Tibial nerve (tissue), 4 donors: ENCODE data around the gene GPR32. TPM values are rescaled to one million over a fixed set of nuclear protein-coding genes. Genes with fewer than 3 reads are reported as not detected.
A peak's percentile ranks its signal among the peaks of the same experiment; 100 is the strongest.
"Not testable (repeated sequence)": the region's sequence is repeated elsewhere in the genome, so short reads cannot be mapped to it uniquely, and the experiment has no call there.

Source experiments
- DNase-seq, 2 donors: peaks; one replicate each; pipeline ENCODE4 v3.0.0-alpha.2; 2019; ENCODE audit warnings: low spot score in 2 of 2
- H3K27ac ChIP-seq, 4 donors: fragments of 200-600 bp; sonication (generic) in 3 of 4; one replicate each; pipeline ENCODE4 v1.5.1; 2017 to 2019; ENCODE audit warnings: mild to moderate bottlenecking in 1 of 4
- H3K27me3 ChIP-seq, 2 donors: fragments of 200-600 bp; sonication (generic) in 1 of 2; one replicate each; pipeline versions ENCODE4 v1.5.1 to v1.6.0; 2017 to 2019
- H3K36me3 ChIP-seq, 3 donors: fragments of 200-600 bp; sonication (generic); one replicate each; pipeline ENCODE4 v1.5.1; 2018 to 2019
- H3K4me1 ChIP-seq, 4 donors: fragments of 200-600 bp; sonication (generic) in 3 of 4; one replicate each; pipeline ENCODE4 v1.5.1; 2017 to 2019
- H3K4me3 ChIP-seq, 4 donors: fragments of 200-600 bp; sonication (generic) in 3 of 4; one replicate each; pipeline ENCODE4 v1.5.1; 2017 to 2019; ENCODE audit warnings: mild to moderate bottlenecking in 1 of 4, moderate library complexity in 1 of 4
- H3K9me3 ChIP-seq, 4 donors: fragments of 200-600 bp; sonication (generic) in 3 of 4; one replicate each; pipeline ENCODE4 v1.5.1; 2017 to 2019
- EP300 ChIP-seq, 2 donors: sonication (generic); formaldehyde crosslinking; IDR thresholded peaks; one replicate each; pipeline ENCODE4 v1.6.1; 2017; ENCODE audit warnings: antibody characterized with exemption in 2 of 2, mild to moderate bottlenecking in 1 of 2
- POLR2A ChIP-seq, 2 donors: fragments of 450-650 bp; IDR thresholded peaks; one replicate each; pipeline ENCODE4 v1.6.1; 2017; ENCODE audit warnings: antibody characterized with exemption in 2 of 2, mild to moderate bottlenecking in 2 of 2, moderate library complexity in 2 of 2
- WGBS, 2 donors: methylation state at CpG; one replicate each; pipeline ENCODE4 v1.1.5; 2018; 5-methylcytosine and 5-hydroxymethylcytosine counted together
- total RNA-seq, 4 donors: library from RNA; depleted of rRNA; stranded (reverse); fragments of >200 nt; gene quantifications; one replicate each; pipeline ENCODE4 v1.1.0, GENCODE V29; 2016
- TF ChIP-seq, protein P1 (sequence below), 5 experiments: fragments of 200-600 bp in 3 of 5; fragments of 450-650 bp in 2 of 5; sonication (generic) in 3 of 5; IDR thresholded peaks; one replicate each; pipeline ENCODE4 v1.5.1; 2016 to 2019; ENCODE audit warnings: antibody characterized with exemption in 5 of 5, mild to moderate bottlenecking in 3 of 5, moderate library complexity in 2 of 5

The GPR32 gene, protein sequence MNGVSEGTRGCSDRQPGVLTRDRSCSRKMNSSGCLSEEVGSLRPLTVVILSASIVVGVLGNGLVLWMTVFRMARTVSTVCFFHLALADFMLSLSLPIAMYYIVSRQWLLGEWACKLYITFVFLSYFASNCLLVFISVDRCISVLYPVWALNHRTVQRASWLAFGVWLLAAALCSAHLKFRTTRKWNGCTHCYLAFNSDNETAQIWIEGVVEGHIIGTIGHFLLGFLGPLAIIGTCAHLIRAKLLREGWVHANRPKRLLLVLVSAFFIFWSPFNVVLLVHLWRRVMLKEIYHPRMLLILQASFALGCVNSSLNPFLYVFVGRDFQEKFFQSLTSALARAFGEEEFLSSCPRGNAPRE
- not detected for total RNA-seq

DNA sequence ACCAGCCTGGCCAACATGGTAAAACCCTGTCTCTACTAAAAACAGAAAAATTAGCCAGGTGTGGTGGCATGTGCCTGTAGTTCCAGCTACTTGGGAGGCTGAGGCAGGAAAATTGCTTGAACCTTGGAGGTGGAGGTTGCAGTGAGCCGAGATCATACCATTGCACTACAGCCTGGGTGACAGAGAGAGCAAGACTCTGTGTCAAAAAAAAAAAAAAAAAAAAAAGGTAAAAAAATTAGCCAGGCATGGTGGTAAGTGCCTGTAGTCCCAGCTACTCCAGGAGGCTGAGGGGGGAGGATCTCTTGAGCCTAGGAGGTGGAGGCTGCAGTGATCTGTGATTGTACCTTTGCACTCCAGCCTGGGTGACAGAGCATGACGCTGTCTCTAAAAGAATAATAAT lies at the start of gene GPR32:
Gene GPR32 (plus strand): TSS at position 301 of the 400 bp plus-strand sequence. CDS start 137 bp downstream, outside the sequence.
- not testable (repeated sequence) for H3K27ac ChIP-seq, DNase-seq, H3K4me1 ChIP-seq, H3K36me3 ChIP-seq, H3K9me3 ChIP-seq, H3K4me3 ChIP-seq
- peaks cover 0 to 50% of the 10 kb centered on the region in 2 donors for H3K27me3 ChIP-seq
- WGBS, 2 donors: 74 to 90% methylated on average over 2 of the region's 2 CpGs

DNA sequence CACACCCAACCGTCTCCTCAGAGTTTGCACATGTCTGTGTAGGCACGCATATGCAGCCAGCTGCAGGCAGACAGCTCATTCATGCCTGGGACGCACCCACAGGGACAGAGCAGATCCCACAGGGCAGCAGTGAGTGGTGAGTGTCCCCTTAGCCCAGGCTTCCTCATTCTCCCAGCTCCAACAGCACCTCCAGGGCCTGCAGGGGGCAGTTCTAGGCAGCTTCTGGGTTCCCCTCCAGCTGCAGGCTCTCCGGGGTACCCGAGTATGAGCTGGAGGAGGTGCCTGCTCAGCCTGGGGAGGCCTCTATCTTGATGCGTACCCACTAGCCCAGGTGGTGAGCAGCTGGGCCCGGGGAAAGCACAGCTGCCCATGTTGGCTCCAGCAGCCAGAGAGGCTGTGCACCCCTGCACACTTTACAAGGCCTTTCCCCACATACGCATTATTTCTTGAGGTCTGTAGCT lies 49.3 kb upstream of the GPR32 start:
- no peak for TF ChIP-seq POLR2A (IDR thresholded peaks at IDR 0.05)
- Histone ChIP-seq H3K9me3 (no peaks in the 10 kb centered on the region), H3K4me3 (no peak overlapping the region), H3K27ac (no peak overlapping the region), H3K4me1 (peaks cover 0 to 53% (median 21%) of the 10 kb centered on the region in 4 donors), H3K27me3 (peaks cover 0 to 91% of the 10 kb centered on the region in 2 donors), H3K36me3 (no peaks in the 10 kb centered on the region)
- DNase-seq: no peak
- WGBS, 2 donors: 48 to 64% methylated on average over 7 to 8 of the region's 8 CpGs

DNA sequence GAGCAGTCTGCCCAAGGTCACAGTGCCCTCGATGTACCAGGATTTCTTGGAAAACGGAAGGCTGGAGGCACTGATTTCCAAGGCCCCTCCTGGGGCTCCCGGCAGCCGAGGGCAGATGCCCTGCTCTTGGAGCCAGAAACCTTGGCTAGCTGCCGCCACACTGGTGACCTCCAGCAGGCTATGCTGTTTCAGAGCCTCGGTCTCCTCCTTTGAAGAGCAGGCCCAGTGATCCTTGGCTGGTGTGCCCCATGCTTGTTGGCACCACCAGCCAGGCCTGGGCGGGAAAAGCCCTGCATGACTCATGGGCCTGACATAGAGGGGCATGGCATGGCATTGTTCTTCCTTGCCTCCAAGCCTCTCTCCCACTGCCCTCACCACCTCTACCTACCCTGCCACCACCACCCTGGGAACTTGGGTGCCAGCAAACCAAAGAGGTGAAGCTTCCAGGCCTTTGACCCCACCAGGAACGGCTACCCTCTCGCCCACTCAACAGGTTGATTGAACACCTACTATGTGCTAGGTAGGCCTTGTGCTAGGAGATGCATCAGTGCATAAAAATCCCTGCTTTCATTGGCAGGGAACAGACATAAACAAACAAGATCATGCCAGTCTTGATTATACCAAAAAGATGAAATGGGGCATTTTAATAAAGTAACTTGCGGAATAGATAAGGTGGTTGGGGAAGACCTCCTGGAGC lies 48.7 kb upstream of the GPR32 start:
- H3K4me1 ChIP-seq: peaks cover 0 to 59% (median 21%) of the 10 kb centered on the region in 4 donors
- TF ChIP-seq, protein P1, sequence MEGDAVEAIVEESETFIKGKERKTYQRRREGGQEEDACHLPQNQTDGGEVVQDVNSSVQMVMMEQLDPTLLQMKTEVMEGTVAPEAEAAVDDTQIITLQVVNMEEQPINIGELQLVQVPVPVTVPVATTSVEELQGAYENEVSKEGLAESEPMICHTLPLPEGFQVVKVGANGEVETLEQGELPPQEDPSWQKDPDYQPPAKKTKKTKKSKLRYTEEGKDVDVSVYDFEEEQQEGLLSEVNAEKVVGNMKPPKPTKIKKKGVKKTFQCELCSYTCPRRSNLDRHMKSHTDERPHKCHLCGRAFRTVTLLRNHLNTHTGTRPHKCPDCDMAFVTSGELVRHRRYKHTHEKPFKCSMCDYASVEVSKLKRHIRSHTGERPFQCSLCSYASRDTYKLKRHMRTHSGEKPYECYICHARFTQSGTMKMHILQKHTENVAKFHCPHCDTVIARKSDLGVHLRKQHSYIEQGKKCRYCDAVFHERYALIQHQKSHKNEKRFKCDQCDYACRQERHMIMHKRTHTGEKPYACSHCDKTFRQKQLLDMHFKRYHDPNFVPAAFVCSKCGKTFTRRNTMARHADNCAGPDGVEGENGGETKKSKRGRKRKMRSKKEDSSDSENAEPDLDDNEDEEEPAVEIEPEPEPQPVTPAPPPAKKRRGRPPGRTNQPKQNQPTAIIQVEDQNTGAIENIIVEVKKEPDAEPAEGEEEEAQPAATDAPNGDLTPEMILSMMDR (IDR thresholded peaks at IDR 0.05): no peak
- H3K27ac ChIP-seq: no peak overlapping the region
- H3K4me3 ChIP-seq: no peak overlapping the region
- 64 to 77% methylated on average over 10 of the region's 10 CpGs for whole genome bisulfite sequencing, 2 donors
- no peaks in the 10 kb centered on the region for H3K9me3 ChIP-seq
- no peaks in the 10 kb centered on the region for H3K36me3 ChIP-seq
- peaks cover 0 to 91% of the 10 kb centered on the region in 2 donors for H3K27me3 ChIP-seq
- DNase-seq: no peak

DNA sequence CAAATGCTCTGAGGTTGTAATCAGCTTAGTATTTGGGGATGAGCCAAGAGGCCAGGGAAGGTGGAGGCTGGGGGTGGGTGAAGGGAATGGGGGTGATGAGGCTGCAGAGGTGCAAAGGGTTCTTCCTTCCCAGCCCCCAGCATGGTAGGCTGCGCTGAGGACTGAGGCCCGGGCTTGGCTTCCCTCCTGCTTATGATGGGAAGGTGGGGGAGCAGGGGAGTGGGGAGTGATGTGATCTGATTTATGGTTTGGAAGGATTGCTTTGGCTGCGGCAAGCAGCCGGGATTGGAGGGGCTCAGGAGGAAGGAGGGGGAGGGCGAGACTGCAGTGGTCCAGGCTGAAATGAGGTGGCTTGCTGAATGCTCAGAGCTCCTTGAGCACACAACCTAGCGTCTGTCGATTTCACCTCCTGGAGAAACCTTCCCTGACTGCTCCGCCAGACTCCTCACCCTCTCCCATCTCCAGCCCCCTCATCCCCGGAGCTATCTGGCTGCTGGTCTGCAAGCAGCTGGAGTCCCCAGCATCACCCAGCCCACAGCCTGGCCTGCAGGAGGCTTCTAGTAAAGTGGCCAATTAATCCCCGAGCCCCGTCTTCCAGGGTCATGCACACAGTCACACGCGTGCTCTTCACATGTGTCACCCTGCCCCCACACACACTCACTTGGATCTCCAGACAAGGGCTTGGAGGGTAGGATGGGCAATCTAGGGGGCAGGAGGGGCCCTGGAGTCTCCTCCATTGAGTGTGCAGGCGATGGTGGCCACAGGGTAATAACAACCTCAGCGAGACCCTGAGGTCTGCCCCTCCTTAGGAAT lies 47.9 kb upstream of the GPR32 start:
- H3K27me3 ChIP-seq: peaks cover 0 to 87% of the 10 kb centered on the region in 2 donors

DNA sequence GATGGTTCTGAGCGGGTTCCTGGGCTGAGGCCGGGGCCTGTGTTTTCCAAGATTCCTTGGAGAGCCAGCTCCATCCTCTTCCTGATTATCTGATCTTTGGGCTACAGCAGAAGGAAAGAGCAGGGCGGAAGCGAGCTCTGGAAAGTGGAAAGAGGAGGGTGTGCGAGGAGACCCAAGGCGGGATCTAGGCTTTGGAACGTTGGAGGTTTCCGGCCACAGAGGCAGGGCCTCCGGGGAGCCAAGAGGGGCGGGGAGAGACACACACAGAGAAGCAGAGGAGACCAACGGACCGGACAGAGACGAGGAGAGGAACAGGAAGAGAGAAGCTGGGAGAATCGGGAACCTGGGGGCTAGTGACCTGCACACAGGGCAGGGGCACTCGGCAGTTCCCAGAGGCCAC lies 47.2 kb upstream of the GPR32 start, which contains the start of gene CLEC11A:
Gene CLEC11A (plus strand): TSS at position 296 of the 400 bp plus-strand sequence. CDS start 162 bp downstream, outside the sequence.
- Histone ChIP-seq H3K4me3 (peak within 1 kb of the TSS; percentile 30 to 67 (median 42)), H3K27me3 (peaks cover 0 to 87% of the 10 kb centered on the region in 2 donors), H3K9me3 (no peaks in the 10 kb centered on the region), H3K27ac (peak within 1 kb of the TSS in 3 of 4 donors; percentile 37 to 69 (median 64)), H3K36me3 (no peaks in the 10 kb centered on the region), H3K4me1 (peaks cover 0 to 58% (median 21%) of the 10 kb centered on the region in 4 donors)
- TF ChIP-seq POLR2A (IDR thresholded peaks at IDR 0.05): no peak
- TF ChIP-seq EP300 (IDR thresholded peaks at IDR 0.05): no peak
- TF ChIP-seq, protein P1 (IDR thresholded peaks at IDR 0.05): no peak
- WGBS, 2 donors: 10 to 17% methylated on average over 15 of the region's 15 CpGs
- peak in 1 of 2 donors; percentile 49 for DNase-seq

More for the DNA sequence above, 47.9 kb upstream of the GPR32 start:
- TF ChIP-seq, protein P1 (IDR thresholded peaks at IDR 0.05): no peak
- TF ChIP-seq POLR2A (IDR thresholded peaks at IDR 0.05) (no peak), EP300 (IDR thresholded peaks at IDR 0.05) (no peak)
- no peaks in the 10 kb centered on the region for H3K9me3 ChIP-seq
- peak overlapping the region in 2 of 4 donors; percentile 50 to 69 for H3K27ac ChIP-seq
- peaks cover 0 to 60% (median 21%) of the 10 kb centered on the region in 4 donors for H3K4me1 ChIP-seq
- DNase-seq: no peak
- H3K4me3 ChIP-seq: peak overlapping the region in 1 of 4 donors; percentile 67
- H3K36me3 ChIP-seq: no peaks in the 10 kb centered on the region
- 36 to 40% methylated on average over 14 to 15 of the region's 15 CpGs for WGBS, 2 donors
